ENCODE results near the gene SARDH.

DNA sequence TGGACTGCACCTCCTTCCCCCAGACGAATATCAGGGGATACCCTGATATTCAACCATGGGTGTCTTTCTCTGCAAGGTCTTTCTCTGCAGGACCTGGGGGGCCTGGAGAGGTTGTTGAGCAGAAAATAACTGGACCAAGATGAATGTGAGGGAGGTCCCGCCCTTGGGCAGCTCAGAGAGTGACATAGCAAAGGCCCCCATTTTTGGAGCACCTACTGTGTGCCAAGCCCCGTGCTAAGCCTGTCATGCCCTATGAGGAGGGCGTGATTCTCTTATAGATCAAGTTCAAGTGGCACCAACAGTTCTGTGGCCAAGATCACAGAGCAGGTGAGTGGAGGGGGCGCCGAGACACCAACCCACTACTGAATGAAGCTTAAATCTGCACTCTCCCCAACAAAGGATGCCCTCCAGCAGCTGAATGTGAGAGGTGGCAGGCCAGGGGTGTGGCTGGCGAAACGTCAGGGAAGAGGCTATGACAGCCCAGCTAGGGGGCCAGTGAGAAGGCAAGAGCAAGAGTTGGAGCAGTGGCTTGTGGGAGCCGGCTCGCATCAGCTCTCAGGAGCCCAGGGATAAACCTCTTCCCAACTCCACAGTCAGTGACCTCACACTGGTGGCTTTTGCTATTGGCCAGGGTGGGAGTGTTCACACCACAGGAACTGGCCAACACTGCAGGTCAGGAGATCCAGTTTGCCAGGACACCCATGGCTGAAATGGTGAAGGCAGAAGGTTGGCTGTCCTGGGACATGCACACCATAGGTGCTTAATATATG, 5.3 kb downstream of the SARDH start:
- TF ChIP-seq, protein P1, sequence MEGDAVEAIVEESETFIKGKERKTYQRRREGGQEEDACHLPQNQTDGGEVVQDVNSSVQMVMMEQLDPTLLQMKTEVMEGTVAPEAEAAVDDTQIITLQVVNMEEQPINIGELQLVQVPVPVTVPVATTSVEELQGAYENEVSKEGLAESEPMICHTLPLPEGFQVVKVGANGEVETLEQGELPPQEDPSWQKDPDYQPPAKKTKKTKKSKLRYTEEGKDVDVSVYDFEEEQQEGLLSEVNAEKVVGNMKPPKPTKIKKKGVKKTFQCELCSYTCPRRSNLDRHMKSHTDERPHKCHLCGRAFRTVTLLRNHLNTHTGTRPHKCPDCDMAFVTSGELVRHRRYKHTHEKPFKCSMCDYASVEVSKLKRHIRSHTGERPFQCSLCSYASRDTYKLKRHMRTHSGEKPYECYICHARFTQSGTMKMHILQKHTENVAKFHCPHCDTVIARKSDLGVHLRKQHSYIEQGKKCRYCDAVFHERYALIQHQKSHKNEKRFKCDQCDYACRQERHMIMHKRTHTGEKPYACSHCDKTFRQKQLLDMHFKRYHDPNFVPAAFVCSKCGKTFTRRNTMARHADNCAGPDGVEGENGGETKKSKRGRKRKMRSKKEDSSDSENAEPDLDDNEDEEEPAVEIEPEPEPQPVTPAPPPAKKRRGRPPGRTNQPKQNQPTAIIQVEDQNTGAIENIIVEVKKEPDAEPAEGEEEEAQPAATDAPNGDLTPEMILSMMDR (IDR thresholded peaks at IDR 0.05; ENCODE audit: low read depth, low read length) = no peak
- TF ChIP-seq POLR2A (IDR thresholded peaks at IDR 0.05; ENCODE audit: extremely low read depth, insufficient read length) = no peak

Data from NB4 (cell line).